ENCODE data around the gene PINK1. TPM values are rescaled to one million over a fixed set of nuclear protein-coding genes. Genes with fewer than 3 reads are reported as not detected.

Gene PINK1
- total RNA-seq, 1 donor from 2014 or later = 250 TPM

DNA sequence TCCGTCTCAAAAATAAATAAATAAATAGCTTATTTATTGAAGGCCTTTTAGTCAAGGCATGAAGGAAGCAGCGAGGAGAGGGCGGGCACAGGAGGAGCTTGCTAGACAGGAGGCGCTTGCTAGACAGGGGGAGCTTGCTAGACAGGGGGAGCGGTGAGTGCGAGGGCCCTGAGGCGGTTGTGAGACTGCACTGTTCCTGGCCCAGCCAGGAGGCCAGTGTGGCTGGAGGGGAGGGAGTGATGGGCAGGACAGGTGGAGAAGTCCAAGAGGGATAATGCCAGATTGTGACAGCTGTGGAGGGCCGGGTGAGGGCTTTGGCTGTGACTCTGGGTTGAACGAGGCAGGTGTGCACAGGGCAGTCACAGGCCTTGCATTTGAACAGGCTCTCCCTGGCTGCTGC, 66.3 kb downstream of the PINK1 start:
- intact Hi-C loops (cut with micrococcal nuclease) = loop anchor here (10.0 kb wide), 1 partner anchor 495 kb away; no protein-coding TSS in a partner anchor
- Histone ChIP-seq H3K9me3 (replicated peaks) (no peaks in the 10 kb centered on the region), H3K4me1 (peaks cover 14% of the 10 kb centered on the region), H3K36me3 (no peaks in the 10 kb centered on the region), H3K4me3 (no peak overlapping the region), H3K27ac (replicated peaks) (no peak overlapping the region), H3K27me3 (ENCODE audit: low read depth) (no peaks in the 10 kb centered on the region)
- TF ChIP-seq, protein P1, sequence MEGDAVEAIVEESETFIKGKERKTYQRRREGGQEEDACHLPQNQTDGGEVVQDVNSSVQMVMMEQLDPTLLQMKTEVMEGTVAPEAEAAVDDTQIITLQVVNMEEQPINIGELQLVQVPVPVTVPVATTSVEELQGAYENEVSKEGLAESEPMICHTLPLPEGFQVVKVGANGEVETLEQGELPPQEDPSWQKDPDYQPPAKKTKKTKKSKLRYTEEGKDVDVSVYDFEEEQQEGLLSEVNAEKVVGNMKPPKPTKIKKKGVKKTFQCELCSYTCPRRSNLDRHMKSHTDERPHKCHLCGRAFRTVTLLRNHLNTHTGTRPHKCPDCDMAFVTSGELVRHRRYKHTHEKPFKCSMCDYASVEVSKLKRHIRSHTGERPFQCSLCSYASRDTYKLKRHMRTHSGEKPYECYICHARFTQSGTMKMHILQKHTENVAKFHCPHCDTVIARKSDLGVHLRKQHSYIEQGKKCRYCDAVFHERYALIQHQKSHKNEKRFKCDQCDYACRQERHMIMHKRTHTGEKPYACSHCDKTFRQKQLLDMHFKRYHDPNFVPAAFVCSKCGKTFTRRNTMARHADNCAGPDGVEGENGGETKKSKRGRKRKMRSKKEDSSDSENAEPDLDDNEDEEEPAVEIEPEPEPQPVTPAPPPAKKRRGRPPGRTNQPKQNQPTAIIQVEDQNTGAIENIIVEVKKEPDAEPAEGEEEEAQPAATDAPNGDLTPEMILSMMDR (IDR thresholded peaks at IDR 0.05; ENCODE audit: borderline replicate concordance) = no peak
- DNase-seq = no peak

GRCh38 chr1:20700636-20701215, 67.5 kb downstream of the PINK1 start:
- Histone ChIP-seq H3K36me3 (no peaks in the 10 kb centered on the region), H3K4me1 (peaks cover 14% of the 10 kb centered on the region), H3K27me3 (ENCODE audit: low read depth) (no peaks in the 10 kb centered on the region), H3K27ac (replicated peaks) (no peak overlapping the region), H3K9me3 (replicated peaks) (no peaks in the 10 kb centered on the region), H3K4me3 (no peak overlapping the region)
- intact Hi-C loops (cut with micrococcal nuclease) = no loop called here
- TF ChIP-seq, protein P1 (IDR thresholded peaks at IDR 0.05; ENCODE audit: borderline replicate concordance) = no peak
- DNase-seq = no peak

Other genes starting within 250 kb of the PINK1 start
- 7.9 TPM for gene CAMK2N1, start 147.2 kb upstream of the PINK1 start, total RNA-seq
- 45.0 TPM for gene MUL1, start 125.3 kb upstream of the PINK1 start, total RNA-seq
- gene FAM43B, start 80.9 kb upstream of the PINK1 start, total RNA-seq = 1.9 TPM
- gene CDA, start 44.4 kb upstream of the PINK1 start, total RNA-seq = 2.0 TPM
- 120 TPM for gene DDOST, start 27.9 kb downstream of the PINK1 start, total RNA-seq
- gene KIF17, start 84.5 kb downstream of the PINK1 start, total RNA-seq = 4.6 TPM
- gene SH2D5, start 99.2 kb downstream of the PINK1 start, total RNA-seq = not detected
- 118 TPM for gene HP1BP3, start 153.8 kb downstream of the PINK1 start, total RNA-seq